GM23338 (cell line): Measurements from ENCODE around the gene TMEM92.

Source experiments
- CTCF ChIP-seq, 2 experiments: fragments of 200-600 bp in 1 of 2; sonication (generic) in 1 of 2; conservative IDR thresholded peaks; 2 replicates each; pipeline versions ENCODE4 v1.5.1 to v1.6.1; 2016 to 2017; ENCODE audit warnings: antibody characterized with exemption in 2 of 2, low read depth in 2 of 2, mild to moderate bottlenecking in 2 of 2, moderate library complexity in 1 of 2
- EZH2 ChIP-seq: fragments of 200-600 bp; sonication (generic); IDR thresholded peaks from one replicate; pipeline ENCODE4 v1.8.0; 2017; ENCODE audit warnings: antibody characterized with exemption, mild to moderate bottlenecking, low read depth; ENCODE audit not compliant: unreplicated experiment
- STAT1 ChIP-seq: IDR thresholded peaks from one replicate; pipeline ENCODE4 v1.6.1; 2016; ENCODE audit warnings: antibody characterized with exemption; ENCODE audit not compliant: unreplicated experiment
- TF ChIP-seq, protein P1 (sequence below): IDR thresholded peaks from 2 replicates; pipeline ENCODE4 v1.6.1; 2016; ENCODE audit warnings: antibody characterized with exemption

- TF ChIP-seq STAT1 (no peak), EZH2 (no peak), CTCF (conservative IDR thresholded peaks at IDR 0.05; ENCODE audit: low read depth in 2 of 2) (no peak)
- TF ChIP-seq, protein P1, sequence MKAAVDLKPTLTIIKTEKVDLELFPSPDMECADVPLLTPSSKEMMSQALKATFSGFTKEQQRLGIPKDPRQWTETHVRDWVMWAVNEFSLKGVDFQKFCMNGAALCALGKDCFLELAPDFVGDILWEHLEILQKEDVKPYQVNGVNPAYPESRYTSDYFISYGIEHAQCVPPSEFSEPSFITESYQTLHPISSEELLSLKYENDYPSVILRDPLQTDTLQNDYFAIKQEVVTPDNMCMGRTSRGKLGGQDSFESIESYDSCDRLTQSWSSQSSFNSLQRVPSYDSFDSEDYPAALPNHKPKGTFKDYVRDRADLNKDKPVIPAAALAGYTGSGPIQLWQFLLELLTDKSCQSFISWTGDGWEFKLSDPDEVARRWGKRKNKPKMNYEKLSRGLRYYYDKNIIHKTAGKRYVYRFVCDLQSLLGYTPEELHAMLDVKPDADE = no peak
These were observed 33.4 kb upstream of the TMEM92 start for GRCh38 chr17:50240851-50241250.
